K562 treated with DMSO at 1 percent for 48 hours (cell line): ENCODE data around the gene PCLO. TPM values are rescaled to one million over a fixed set of nuclear protein-coding genes. Genes with fewer than 3 reads are reported as not detected.

Source experiments
- total RNA-seq: library from RNA; unstranded; fragments of 300-600 nt; gene quantifications from 2 replicates; pipeline ENCODE4 v1.2.3, GENCODE V29; 2022; ENCODE audit warnings: low replicate concordance; ENCODE audit errors: extremely low read depth

PCLO gene
- not detected in 2 replicates for total RNA-seq

GRCh38 chr7:83162402-83163256 is at the start of gene PCLO:
PCLO (minus strand) TSS chr7:83162884; CDS start chr7:83162592, 292 bp downstream.

